Tibial nerve (tissue), 4 donors: ENCODE measurements around the gene GSX2. TPM values are rescaled to one million over a fixed set of nuclear protein-coding genes. Genes with fewer than 3 reads are reported as not detected.

Source experiments
- DNase-seq, 2 donors: peaks; one replicate each; pipeline ENCODE4 v3.0.0-alpha.2; 2019; ENCODE audit warnings: low spot score in 2 of 2
- H3K27ac ChIP-seq, 4 donors: fragments of 200-600 bp; sonication (generic) in 3 of 4; one replicate each; pipeline ENCODE4 v1.5.1; 2017 to 2019; ENCODE audit warnings: mild to moderate bottlenecking in 1 of 4
- H3K27me3 ChIP-seq, 2 donors: fragments of 200-600 bp; sonication (generic) in 1 of 2; one replicate each; pipeline versions ENCODE4 v1.5.1 to v1.6.0; 2017 to 2019
- H3K36me3 ChIP-seq, 3 donors: fragments of 200-600 bp; sonication (generic); one replicate each; pipeline ENCODE4 v1.5.1; 2018 to 2019
- H3K4me1 ChIP-seq, 4 donors: fragments of 200-600 bp; sonication (generic) in 3 of 4; one replicate each; pipeline ENCODE4 v1.5.1; 2017 to 2019
- H3K4me3 ChIP-seq, 4 donors: fragments of 200-600 bp; sonication (generic) in 3 of 4; one replicate each; pipeline ENCODE4 v1.5.1; 2017 to 2019; ENCODE audit warnings: mild to moderate bottlenecking in 1 of 4, moderate library complexity in 1 of 4
- H3K9me3 ChIP-seq, 4 donors: fragments of 200-600 bp; sonication (generic) in 3 of 4; one replicate each; pipeline ENCODE4 v1.5.1; 2017 to 2019
- EP300 ChIP-seq, 2 donors: sonication (generic); formaldehyde crosslinking; IDR thresholded peaks; one replicate each; pipeline ENCODE4 v1.6.1; 2017; ENCODE audit warnings: antibody characterized with exemption in 2 of 2, mild to moderate bottlenecking in 1 of 2
- POLR2A ChIP-seq, 2 donors: fragments of 450-650 bp; IDR thresholded peaks; one replicate each; pipeline ENCODE4 v1.6.1; 2017; ENCODE audit warnings: antibody characterized with exemption in 2 of 2, mild to moderate bottlenecking in 2 of 2, moderate library complexity in 2 of 2
- WGBS, 2 donors: methylation state at CpG; one replicate each; pipeline ENCODE4 v1.1.5; 2018; 5-methylcytosine and 5-hydroxymethylcytosine counted together
- small RNA-seq: library from RNA; depleted of rRNA; stranded (forward); fragments of <200 nt; gene quantifications from one replicate; pipeline ENCODE3, GENCODE V24; 2016
- total RNA-seq, 4 donors: library from RNA; depleted of rRNA; stranded (reverse); fragments of >200 nt; gene quantifications; one replicate each; pipeline ENCODE4 v1.1.0, GENCODE V29; 2016
- TF ChIP-seq, protein P1 (sequence below), 5 experiments: fragments of 200-600 bp in 3 of 5; fragments of 450-650 bp in 2 of 5; sonication (generic) in 3 of 5; IDR thresholded peaks; one replicate each; pipeline ENCODE4 v1.5.1; 2016 to 2019; ENCODE audit warnings: antibody characterized with exemption in 5 of 5, mild to moderate bottlenecking in 3 of 5, moderate library complexity in 2 of 5

The GSX2 gene
- total RNA-seq, 4 donors from 2014 or later: 3.3 to 4.4 TPM; not detected in 2

DNA sequence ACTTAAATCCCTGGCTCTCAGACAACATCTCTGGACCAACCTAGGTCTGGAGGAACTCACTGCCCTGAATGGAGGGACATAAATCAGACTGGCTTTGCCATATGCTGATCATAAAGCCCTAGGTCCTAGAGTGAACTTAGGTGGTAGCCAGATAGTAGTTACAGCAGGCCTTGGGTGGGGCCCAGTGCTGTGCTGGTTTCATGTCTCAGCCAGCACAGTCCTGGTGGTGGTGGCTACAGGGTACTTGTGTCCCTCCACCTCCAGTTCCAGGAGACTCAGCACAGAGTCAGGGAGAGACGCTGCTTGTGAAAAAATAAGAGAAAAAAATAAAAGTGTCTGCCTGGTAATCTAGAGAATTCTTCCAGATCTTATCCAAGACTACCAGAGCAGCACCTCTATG lies 40.3 kb downstream of the GSX2 start:
- Histone ChIP-seq H3K4me1 (no peaks in the 10 kb centered on the region), H3K4me3 (no peak overlapping the region), H3K36me3 (no peaks in the 10 kb centered on the region), H3K9me3 (no peaks in the 10 kb centered on the region), H3K27me3 (no peaks in the 10 kb centered on the region), H3K27ac (no peak overlapping the region)
- TF ChIP-seq EP300 (IDR thresholded peaks at IDR 0.05): no peak
- TF ChIP-seq POLR2A (IDR thresholded peaks at IDR 0.05): no peak
- TF ChIP-seq, protein P1, sequence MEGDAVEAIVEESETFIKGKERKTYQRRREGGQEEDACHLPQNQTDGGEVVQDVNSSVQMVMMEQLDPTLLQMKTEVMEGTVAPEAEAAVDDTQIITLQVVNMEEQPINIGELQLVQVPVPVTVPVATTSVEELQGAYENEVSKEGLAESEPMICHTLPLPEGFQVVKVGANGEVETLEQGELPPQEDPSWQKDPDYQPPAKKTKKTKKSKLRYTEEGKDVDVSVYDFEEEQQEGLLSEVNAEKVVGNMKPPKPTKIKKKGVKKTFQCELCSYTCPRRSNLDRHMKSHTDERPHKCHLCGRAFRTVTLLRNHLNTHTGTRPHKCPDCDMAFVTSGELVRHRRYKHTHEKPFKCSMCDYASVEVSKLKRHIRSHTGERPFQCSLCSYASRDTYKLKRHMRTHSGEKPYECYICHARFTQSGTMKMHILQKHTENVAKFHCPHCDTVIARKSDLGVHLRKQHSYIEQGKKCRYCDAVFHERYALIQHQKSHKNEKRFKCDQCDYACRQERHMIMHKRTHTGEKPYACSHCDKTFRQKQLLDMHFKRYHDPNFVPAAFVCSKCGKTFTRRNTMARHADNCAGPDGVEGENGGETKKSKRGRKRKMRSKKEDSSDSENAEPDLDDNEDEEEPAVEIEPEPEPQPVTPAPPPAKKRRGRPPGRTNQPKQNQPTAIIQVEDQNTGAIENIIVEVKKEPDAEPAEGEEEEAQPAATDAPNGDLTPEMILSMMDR (IDR thresholded peaks at IDR 0.05): no peak
- DNase-seq: no peak
- WGBS, 2 donors: 76 to 88% methylated on average over 1 of the region's 1 CpG

DNA sequence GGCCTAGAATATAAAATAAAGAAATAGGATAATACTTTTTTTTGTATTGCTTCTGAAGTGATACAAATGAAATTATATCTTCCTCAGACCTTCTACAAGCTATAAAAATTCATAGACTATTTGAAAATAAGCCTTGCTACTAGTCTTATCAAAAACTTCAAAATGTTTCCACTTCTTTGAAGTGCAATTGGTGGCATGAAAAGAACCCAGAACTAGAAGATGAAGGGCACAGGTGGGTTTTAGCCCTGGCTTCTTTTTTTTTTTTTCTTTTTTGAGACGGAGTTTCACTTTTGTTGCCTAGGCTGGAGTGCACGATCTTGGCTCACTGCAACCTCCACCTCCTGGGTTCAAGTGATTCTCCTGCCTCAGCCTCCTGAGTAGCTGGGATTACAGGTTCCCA lies 44.2 kb downstream of the GSX2 start:
- Histone ChIP-seq H3K4me1 (no peaks in the 10 kb centered on the region), H3K9me3 (no peaks in the 10 kb centered on the region), H3K36me3 (no peaks in the 10 kb centered on the region), H3K27me3 (no peaks in the 10 kb centered on the region), H3K4me3 (no peak overlapping the region), H3K27ac (no peak overlapping the region)
- WGBS, 2 donors: 90% methylated on average over 2 of the region's 2 CpGs
- DNase-seq: no peak
- TF ChIP-seq EP300 (IDR thresholded peaks at IDR 0.05) (no peak), POLR2A (IDR thresholded peaks at IDR 0.05) (no peak)
- TF ChIP-seq, protein P1 (IDR thresholded peaks at IDR 0.05): no peak

DNA sequence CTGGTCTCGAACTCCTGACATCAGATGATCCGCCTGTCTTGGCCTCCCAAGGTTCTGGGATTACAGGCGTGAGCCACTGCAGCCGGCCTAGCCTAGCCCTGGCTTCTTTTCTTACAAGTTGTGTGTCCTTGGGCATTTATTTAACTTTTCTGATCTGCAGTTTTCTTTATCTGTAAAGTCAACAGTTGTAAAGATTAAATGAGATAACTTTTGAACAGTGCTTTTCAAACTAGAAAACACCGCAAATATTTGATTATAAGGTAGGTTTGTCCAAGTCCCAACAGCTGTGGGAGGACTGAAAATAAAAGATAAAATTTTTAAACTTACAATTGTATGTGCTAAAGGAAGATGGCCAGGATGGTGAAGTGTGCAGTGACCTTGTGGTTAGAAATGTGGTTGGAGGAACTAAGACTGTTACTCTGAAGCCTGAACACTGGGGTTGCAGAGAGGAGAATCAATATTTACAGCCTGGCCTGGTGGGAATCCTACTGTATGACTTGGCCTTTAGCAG lies 44.8 kb downstream of the GSX2 start:
- no peaks in the 10 kb centered on the region for H3K27me3 ChIP-seq
- H3K27ac ChIP-seq: no peak overlapping the region
- H3K4me1 ChIP-seq: no peaks in the 10 kb centered on the region
- no peak for DNase-seq
- no peaks in the 10 kb centered on the region for H3K9me3 ChIP-seq
- no peak overlapping the region for H3K4me3 ChIP-seq
- no peaks in the 10 kb centered on the region for H3K36me3 ChIP-seq
- 80 to 86% methylated on average over 5 of the region's 5 CpGs for WGBS, 2 donors
- TF ChIP-seq POLR2A (IDR thresholded peaks at IDR 0.05) (no peak), EP300 (IDR thresholded peaks at IDR 0.05) (no peak)
- TF ChIP-seq, protein P1 (IDR thresholded peaks at IDR 0.05): no peak

DNA sequence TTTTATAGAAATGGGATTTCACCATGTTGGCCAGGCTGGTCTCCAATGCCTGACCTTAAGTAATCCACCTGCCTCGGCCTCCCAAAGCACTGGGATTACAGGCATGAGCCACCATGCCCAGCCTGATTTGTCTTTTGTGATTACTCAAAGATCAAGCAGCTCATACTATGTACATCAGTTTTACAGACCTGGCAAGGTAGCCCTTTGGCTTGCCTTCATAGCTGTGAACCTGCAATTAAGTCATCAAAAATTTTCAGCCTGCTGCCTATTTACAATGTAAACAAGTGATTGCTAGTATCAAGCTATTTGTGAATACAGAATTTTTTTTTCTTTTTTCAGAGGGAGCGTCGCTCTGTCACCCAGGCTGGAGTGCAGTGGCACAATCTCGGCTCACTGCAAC lies 46.2 kb downstream of the GSX2 start:
- Histone ChIP-seq H3K4me3 (no peak overlapping the region), H3K27me3 (no peaks in the 10 kb centered on the region), H3K36me3 (no peaks in the 10 kb centered on the region), H3K9me3 (no peaks in the 10 kb centered on the region), H3K27ac (no peak overlapping the region), H3K4me1 (no peaks in the 10 kb centered on the region)
- no peak for DNase-seq
- TF ChIP-seq, protein P1 (IDR thresholded peaks at IDR 0.05): no peak
- TF ChIP-seq POLR2A (IDR thresholded peaks at IDR 0.05): no peak
- WGBS, 2 donors: 78 to 81% methylated on average over 4 of the region's 4 CpGs

DNA sequence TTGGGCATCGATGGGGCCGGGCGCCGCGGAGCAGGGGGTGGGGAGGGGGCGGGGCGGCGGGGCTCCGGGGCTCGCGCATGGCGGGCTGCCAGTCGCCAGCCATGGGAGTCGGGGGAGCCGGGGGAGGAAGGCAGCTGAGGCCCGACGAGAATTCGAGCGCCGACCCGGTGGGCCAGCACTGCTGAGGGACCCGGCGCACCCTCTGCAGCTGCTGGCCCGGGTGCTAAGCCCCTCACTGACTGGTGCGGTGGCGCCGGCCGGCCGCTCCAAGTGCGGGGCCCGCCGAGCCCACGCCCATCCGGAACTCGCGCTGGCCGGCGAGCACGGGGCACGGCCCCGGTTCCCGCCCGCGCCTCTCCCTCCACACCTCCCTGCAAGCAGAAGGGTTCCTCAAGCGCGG lies 49.4 kb downstream of the GSX2 start:
- Histone ChIP-seq H3K4me1 (no peaks in the 10 kb centered on the region), H3K36me3 (no peaks in the 10 kb centered on the region), H3K9me3 (no peaks in the 10 kb centered on the region), H3K4me3 (no peak overlapping the region), H3K27ac (no peak overlapping the region), H3K27me3 (no peaks in the 10 kb centered on the region)
- TF ChIP-seq POLR2A (IDR thresholded peaks at IDR 0.05) (no peak), EP300 (IDR thresholded peaks at IDR 0.05) (no peak)
- TF ChIP-seq, protein P1 (IDR thresholded peaks at IDR 0.05): no peak
- WGBS, 2 donors: 47 to 70% methylated on average over 3 to 43 of the region's 46 CpGs
- DNase-seq: no peak

Small RNAs within 50 kb of the gene (small RNA-seq; reads per million reads assigned to genes)
- gene AC110792.1: not detected

Other genes with a start within 250 kb of the GSX2 start
- gene CHIC2, start 35.6 kb upstream of the GSX2 start, total RNA-seq: 10 to 100 TPM; 51.1 to 84.6 (median 60.6) TPM
- 100 to 1,000 TPM in 1 of 4 donors, 10 to 100 TPM in 3; 80.4 to 103 (median 89.4) TPM for gene PDGFRA, start 129.1 kb downstream of the GSX2 start, total RNA-seq